ENCODE results near the gene LYRM1.
"Not testable (repeated sequence)": the region's sequence is repeated elsewhere in the genome, so short reads cannot be mapped to it uniquely, and the experiment has no call there.

Gene LYRM1, protein sequence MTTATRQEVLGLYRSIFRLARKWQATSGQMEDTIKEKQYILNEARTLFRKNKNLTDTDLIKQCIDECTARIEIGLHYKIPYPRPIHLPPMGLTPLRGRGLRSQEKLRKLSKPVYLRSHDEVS

DNA sequence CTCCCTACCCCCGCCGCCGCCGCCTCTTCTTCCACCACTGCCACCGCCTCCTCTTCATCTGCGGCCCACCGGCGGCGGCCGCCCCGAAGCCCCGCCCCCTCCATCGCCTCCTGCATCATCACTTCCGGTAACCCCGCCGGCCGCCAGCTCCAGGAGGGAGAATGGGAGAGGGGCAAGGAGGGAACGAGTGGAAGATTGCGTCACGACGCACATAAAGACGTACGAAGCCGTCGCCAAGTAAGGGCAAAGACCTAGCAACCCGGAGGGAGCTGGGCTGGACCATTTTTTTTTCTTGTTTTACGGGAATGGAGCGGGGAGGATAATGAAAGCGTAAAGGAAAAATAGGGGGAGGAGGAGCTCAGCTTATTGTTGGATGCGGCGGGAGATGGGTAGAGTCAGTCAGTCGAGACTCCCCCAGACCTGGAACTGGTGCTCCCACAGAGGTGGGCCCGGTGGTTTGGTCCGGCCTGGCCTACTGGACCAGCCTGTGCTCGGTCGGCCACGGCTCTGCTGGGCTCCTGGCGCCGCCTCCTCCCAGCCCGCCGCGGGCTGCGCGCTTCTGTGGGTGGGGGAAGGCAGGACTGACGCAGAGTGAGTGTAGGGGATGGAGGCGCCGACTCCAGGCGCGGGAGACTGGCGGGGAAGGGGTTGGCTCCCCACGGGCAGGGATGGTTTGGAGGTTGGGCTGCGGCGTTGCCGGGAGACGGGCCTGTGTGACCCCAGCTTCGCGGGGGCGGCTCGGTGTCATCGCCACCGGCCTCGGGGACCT lies at the start of gene LYRM1, which contains the start of gene DCUN1D3:
Gene LYRM1 (plus strand): TSS at position 473 of the 769 bp plus-strand sequence. CDS start 14,785 bp downstream, outside the sequence.
Gene DCUN1D3 (minus strand): TSS at position 60 of the 769 bp plus-strand sequence. CDS start 37,820 bp downstream, outside the sequence.
- DNase-seq (ENCODE audit: low read depth) = peak; percentile 97

GRCh38 chr16:20850981-20851380 lies 49.6 kb upstream of the LYRM1 start:
- no peak for DNase-seq (ENCODE audit: low read depth)

DNA sequence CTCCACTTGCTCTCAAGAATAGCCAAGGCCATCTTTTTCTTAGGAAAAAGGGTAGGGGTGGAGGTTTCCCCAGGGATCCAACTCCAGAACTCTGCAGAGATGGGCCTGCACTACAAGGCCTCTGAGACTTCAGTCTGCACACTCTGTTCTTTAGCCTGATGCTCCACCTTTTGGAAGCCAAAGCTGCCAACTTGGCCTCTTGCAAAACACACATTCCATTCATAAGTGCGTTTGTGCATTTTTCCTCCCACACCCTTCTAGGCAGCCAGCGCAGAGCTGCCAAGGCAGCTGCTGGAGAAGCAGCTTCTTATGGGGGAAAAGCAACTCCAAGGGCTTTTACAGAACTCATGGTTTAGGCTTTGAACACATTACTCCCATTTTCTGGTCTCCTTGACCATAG lies 49.0 kb upstream of the LYRM1 start:
- DNase-seq (ENCODE audit: low read depth) = peak; percentile 81

GRCh38 chr16:20853143-20853542 lies 47.4 kb upstream of the LYRM1 start:
- DNase-seq (ENCODE audit: low read depth) = no peak

GRCh38 chr16:20853981-20854620 lies 46.5 kb upstream of the LYRM1 start:
- DNase-seq (ENCODE audit: low read depth) = no peak

DNA sequence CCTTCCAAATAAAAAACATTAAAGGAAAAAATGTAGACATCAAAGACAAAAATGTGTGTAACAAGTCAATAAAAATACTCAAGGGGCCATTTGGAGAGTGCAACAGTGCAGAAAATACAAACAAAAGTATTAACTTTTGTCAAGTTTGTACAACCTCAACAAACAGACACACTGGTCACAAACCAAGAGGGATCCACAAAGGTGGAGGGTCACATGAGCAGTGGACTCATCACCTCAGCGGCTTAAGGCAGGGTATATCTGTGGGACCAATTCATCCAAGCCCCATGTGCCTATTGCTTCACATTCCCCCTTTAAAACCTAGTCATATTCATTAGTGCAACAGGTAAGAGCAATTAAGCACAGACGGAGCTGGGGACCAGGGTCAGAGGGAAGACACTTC lies 45.6 kb upstream of the LYRM1 start:
- DNase-seq (ENCODE audit: low read depth) = no peak

- DNase-seq (ENCODE audit: low read depth) = no peak
Measured at GRCh38 chr16:20857281-20857680, 43.3 kb upstream of the LYRM1 start.

- no peak for DNase-seq (ENCODE audit: low read depth)
Measured at GRCh38 chr16:20859229-20859628, 41.3 kb upstream of the LYRM1 start.

GRCh38 chr16:20859699-20860098 lies 40.9 kb upstream of the LYRM1 start:
- no peak for DNase-seq (ENCODE audit: low read depth)

DNA sequence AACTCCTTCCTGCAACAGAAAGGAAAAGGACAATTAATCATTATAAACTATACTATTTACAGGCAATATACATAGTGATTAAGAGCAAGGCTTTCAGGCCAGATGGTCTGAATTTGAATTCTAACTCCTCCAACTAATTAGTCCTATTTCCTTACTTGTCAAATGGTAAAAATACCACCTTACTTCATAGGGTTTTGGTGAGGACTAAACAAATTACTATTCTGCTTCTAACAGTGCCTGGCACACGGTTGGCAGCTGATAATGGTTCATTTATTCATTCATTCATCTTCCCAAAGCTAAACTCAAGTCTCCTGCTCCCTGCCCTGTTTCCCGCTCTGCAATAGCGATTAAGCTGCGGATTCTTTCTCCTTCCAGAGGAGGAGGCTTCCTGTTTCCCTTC lies 40.2 kb upstream of the LYRM1 start:
- DNase-seq (ENCODE audit: low read depth) = no peak

DNA sequence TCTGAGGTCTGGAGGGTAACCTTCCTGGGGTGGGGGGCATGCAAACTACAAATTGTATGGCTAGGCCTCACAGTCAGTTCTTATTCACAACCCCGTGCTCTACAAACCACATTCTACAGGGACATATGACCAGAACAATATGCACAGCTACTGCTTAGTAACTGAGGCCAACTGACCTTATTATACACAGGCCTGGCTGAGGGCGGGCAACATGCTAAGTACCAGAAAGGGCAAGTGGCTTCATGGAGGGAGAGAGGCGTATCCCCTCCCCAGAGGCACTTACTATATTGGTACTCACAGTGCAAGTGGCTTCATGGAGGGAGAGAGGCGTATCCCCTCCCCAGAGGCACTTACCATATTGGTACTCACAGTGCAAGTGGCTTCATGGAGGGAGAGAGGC lies 39.6 kb upstream of the LYRM1 start:
- not testable (repeated sequence) for DNase-seq (ENCODE audit: low read depth)

- no peak for DNase-seq (ENCODE audit: low read depth)
Measured at GRCh38 chr16:20862162-20862960, 38.2 kb upstream of the LYRM1 start.

GRCh38 chr16:20864376-20864775 lies 36.2 kb upstream of the LYRM1 start:
- DNase-seq (ENCODE audit: low read depth) = not testable (repeated sequence)

GRCh38 chr16:20865420-20866131 lies 35.0 kb upstream of the LYRM1 start:
- DNase-seq (ENCODE audit: low read depth) = no peak

GRCh38 chr16:20866145-20866772 lies 34.3 kb upstream of the LYRM1 start:
- DNase-seq (ENCODE audit: low read depth) = no peak

GRCh38 chr16:20866801-20867200 lies 33.8 kb upstream of the LYRM1 start:
- no peak for DNase-seq (ENCODE audit: low read depth)

DNA sequence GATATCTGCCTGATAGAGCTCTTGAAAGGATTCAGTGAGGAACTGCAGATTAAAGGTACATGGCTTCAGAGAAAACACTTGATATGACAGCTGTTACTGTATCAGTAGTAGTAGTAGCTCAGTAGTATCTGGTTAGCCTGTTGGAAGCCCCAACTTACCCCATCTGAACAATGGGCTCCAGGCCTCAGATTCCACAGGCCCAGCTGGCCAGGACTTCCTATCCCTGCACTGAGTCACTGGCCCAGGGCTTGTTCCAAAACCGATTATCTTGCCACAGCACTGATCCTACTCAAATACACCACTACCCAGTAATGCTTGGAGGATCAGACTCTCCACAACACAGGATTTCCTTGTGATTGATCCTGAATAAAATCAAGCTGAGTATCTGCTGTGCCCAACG lies 33.0 kb upstream of the LYRM1 start:
- no peak for DNase-seq (ENCODE audit: low read depth)

DNA sequence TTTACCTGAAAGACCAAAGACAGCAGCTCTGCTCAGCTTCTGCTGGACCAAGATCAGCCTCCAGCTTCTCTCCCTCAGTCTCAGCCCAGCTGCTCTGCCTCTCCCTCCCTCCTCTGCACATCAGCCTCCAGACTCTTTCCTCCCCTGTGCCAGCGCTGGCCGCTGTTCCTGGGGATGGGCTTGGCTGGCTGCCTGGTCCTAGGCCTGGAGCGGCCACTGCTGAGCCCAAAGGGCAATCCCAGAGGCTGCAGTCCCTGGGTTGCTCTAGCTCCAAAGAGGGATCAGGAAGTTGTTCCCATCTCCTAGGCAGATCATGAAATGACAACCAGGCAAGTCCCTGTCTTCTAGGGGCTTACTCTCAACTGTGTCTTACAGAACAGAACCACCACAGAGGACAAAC lies 31.7 kb upstream of the LYRM1 start:
- no peak for DNase-seq (ENCODE audit: low read depth)

DNA sequence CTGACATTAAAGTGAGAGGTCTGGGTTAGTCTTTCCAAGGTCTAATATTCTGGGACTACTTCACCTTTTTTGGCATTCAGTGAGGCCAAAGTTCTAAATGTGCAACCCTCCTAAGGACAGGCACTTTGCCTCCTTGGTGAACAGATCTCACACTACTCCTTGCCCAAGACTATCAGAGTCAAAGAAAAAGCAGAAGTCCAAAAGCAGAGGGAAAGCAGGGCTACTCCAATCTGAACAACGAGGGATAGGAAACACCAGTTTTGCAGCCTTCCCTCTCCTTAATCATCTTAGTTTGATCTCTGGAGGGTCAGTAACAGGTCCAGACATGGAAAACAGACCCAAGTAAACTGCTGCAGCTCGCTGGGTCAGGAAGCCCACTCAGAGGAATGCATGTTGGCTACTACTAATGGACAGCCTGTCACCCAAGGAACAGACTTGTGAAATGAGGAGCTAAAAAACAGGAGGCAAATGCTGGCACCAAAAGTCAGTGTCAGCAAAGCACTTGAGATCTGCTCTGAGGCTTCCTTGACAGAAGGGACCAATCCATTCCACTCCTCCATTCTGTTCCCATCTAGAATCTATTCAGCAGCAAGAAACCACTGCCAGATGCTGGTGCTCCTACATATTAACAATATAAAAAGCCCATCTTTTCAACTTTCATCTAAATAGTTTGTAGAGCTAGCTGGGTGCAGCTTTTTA lies 30.3 kb upstream of the LYRM1 start:
- DNase-seq (ENCODE audit: low read depth) = no peak

DNA sequence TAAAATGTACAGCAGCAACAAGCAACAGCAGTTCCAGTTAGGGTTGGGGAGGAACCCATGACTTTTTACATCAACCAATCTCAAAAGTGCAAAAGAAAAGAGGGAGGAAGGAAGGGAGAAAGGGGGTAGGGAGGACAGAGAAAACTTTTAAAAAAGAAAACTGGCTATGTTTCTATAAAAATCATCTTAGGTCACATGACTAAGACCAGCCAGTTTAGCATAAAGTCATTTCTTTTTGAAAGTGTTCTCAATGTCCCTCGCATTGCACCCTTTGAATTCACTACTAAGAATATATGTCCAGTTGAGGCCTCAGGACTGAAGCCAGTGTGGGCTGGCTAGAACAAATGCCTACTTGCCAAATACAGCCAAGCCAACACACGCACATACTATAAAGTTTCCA lies 29.3 kb upstream of the LYRM1 start:
- DNase-seq (ENCODE audit: low read depth) = no peak
